ENCODE measurements around the gene ESYT3.

DNA sequence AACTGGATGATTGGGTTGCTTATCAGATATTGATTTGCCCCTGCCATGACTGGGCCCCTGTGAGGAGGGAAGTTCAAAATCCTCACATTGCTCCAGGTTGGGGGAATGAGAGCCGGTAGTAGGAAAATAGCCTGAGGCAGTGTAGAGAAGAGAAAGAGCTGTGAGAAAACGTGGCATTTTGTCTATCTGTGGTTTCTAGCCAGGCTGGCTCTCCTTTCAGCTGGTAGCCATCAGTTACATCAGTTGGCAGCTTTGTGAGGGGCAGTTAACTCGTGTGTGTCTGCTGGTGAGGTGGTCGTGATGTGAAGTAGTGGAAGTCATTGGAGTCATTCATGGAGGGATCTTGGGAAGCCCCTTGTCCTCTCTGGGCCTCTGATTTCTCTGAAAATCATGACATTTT is 5.2 kb downstream of the ESYT3 start:
- TF ChIP-seq CTCF (IDR thresholded peaks at IDR 0.05; ENCODE audit: insufficient read depth, low read length) (no peak), SPI1 (IDR thresholded peaks at IDR 0.05; ENCODE audit: borderline replicate concordance, low read depth) (no peak), POLR2AphosphoS5 (IDR thresholded peaks at IDR 0.05; ENCODE audit: low read depth) (no peak), GABPA (IDR thresholded peaks at IDR 0.05; ENCODE audit: low read depth) (no peak)
- TF ChIP-seq, protein P1, sequence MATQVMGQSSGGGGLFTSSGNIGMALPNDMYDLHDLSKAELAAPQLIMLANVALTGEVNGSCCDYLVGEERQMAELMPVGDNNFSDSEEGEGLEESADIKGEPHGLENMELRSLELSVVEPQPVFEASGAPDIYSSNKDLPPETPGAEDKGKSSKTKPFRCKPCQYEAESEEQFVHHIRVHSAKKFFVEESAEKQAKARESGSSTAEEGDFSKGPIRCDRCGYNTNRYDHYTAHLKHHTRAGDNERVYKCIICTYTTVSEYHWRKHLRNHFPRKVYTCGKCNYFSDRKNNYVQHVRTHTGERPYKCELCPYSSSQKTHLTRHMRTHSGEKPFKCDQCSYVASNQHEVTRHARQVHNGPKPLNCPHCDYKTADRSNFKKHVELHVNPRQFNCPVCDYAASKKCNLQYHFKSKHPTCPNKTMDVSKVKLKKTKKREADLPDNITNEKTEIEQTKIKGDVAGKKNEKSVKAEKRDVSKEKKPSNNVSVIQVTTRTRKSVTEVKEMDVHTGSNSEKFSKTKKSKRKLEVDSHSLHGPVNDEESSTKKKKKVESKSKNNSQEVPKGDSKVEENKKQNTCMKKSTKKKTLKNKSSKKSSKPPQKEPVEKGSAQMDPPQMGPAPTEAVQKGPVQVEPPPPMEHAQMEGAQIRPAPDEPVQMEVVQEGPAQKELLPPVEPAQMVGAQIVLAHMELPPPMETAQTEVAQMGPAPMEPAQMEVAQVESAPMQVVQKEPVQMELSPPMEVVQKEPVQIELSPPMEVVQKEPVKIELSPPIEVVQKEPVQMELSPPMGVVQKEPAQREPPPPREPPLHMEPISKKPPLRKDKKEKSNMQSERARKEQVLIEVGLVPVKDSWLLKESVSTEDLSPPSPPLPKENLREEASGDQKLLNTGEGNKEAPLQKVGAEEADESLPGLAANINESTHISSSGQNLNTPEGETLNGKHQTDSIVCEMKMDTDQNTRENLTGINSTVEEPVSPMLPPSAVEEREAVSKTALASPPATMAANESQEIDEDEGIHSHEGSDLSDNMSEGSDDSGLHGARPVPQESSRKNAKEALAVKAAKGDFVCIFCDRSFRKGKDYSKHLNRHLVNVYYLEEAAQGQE (IDR thresholded peaks at IDR 0.05; ENCODE audit: insufficient replicate concordance, low read depth): no peak

Data from HL-60 (cell line).